Body of pancreas (tissue), 4 donors: ENCODE measurements around the gene INTS15.

ENCODE experiments used
- POLR2A ChIP-seq, 3 donors: fragments of 450-650 bp; IDR thresholded peaks; one replicate each; pipeline ENCODE4 v1.6.1; 2016; ENCODE audit warnings: antibody characterized with exemption in 3 of 3, mild to moderate bottlenecking in 2 of 3
- TF ChIP-seq, protein P1 (sequence below), 7 experiments: fragments of 450-650 bp in 4 of 7; fragments of 200-600 bp in 3 of 7; sonication (generic) in 3 of 7; IDR thresholded peaks; one replicate each; pipeline ENCODE4 v1.5.1; 2016 to 2019; ENCODE audit warnings: antibody characterized with exemption in 7 of 7

DNA sequence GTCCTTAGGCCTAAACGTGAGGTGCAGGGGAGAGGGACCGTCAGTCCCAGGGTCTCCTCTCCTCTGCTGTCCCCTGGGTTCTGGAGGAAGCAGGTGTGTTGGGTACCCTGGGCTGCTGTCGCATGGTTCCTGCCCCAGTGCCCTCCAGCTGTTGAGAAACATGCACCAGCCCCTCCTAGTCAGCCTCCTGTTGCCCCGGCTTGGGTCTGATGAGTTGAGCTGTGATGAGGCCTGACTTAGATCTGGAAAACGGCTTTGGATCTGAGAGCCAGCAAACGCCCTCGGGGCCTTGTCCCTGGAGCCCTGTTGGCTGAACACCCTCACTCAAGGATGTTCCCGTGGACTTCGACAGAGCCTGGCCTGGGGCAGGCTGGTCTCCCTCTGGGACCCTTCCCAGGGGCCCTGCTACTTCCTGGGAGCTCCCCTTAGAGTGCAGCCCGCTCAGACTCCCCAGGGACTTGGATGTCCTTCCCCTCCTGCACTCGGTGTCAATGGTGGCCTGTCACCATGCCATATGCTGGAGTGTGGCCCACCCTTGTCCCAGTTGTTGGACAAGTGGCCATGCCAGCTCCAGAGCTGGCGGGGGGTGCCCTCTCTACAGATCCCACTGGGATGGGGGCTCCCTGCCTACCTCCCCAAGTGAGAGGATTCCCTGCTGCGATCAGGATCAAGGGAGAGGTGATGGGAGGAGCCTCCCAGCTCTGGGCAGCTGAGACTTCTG is 59.6 kb downstream of the INTS15 start:
- TF ChIP-seq, protein P1, sequence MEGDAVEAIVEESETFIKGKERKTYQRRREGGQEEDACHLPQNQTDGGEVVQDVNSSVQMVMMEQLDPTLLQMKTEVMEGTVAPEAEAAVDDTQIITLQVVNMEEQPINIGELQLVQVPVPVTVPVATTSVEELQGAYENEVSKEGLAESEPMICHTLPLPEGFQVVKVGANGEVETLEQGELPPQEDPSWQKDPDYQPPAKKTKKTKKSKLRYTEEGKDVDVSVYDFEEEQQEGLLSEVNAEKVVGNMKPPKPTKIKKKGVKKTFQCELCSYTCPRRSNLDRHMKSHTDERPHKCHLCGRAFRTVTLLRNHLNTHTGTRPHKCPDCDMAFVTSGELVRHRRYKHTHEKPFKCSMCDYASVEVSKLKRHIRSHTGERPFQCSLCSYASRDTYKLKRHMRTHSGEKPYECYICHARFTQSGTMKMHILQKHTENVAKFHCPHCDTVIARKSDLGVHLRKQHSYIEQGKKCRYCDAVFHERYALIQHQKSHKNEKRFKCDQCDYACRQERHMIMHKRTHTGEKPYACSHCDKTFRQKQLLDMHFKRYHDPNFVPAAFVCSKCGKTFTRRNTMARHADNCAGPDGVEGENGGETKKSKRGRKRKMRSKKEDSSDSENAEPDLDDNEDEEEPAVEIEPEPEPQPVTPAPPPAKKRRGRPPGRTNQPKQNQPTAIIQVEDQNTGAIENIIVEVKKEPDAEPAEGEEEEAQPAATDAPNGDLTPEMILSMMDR (IDR thresholded peaks at IDR 0.05): no peak
- TF ChIP-seq POLR2A (IDR thresholded peaks at IDR 0.05): no peak
